ENCODE results near the gene ABHD11.

DNA sequence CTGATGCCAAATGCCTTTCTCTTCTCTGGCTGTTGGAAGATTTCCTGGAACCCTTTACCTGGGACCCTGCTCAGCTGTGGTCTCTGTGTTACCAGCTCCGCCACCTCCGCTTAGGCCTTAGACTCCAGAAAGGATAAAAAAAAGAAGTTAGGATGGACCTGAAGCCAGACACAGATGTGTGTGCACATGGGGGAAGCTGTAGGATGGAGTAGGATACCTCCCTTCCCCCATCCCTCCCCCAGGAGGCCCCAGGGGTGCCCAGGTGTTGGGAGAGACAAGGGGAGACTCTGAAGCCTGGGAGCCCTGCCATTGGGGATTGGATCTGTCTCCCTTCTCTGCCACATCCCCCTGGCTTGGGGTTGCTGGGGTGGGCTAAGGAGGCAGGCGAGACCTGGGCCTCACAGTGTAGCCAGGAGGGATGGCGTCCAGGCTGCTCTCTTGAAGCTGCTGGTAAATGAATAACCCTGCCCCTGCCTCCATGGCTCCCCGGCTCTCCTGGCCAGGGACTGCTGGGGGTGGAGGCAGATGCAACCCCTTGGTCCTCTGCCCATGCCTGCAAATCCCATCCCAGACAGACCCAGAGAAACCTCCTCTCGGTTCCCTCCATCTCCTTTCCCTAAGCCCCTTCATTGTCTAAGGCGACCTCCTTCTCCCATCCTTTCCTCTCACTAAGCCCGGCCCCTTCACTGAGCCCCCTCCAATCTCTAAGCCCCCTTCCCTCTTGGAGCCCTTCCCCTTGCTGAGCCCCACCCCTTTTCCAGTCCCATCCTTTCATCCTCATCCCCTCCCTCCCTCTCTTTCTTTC lies 23.5 kb upstream of the ABHD11 start:
- TF ChIP-seq, protein P1, sequence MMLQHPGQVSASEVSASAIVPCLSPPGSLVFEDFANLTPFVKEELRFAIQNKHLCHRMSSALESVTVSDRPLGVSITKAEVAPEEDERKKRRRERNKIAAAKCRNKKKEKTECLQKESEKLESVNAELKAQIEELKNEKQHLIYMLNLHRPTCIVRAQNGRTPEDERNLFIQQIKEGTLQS (IDR thresholded peaks at IDR 0.05) = no peak
- TF ChIP-seq, protein P2, sequence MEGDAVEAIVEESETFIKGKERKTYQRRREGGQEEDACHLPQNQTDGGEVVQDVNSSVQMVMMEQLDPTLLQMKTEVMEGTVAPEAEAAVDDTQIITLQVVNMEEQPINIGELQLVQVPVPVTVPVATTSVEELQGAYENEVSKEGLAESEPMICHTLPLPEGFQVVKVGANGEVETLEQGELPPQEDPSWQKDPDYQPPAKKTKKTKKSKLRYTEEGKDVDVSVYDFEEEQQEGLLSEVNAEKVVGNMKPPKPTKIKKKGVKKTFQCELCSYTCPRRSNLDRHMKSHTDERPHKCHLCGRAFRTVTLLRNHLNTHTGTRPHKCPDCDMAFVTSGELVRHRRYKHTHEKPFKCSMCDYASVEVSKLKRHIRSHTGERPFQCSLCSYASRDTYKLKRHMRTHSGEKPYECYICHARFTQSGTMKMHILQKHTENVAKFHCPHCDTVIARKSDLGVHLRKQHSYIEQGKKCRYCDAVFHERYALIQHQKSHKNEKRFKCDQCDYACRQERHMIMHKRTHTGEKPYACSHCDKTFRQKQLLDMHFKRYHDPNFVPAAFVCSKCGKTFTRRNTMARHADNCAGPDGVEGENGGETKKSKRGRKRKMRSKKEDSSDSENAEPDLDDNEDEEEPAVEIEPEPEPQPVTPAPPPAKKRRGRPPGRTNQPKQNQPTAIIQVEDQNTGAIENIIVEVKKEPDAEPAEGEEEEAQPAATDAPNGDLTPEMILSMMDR (IDR thresholded peaks at IDR 0.05; ENCODE audit: low read depth, low read length, missing input control) = no peak
- no peak for TF ChIP-seq RAD21 (IDR thresholded peaks at IDR 0.05)

All from liver (tissue), 3 donors.